Panc1 (cell line): Measurements from ENCODE around the gene LTF.

Experiments
- CTCF ChIP-seq: fragments of 450-650 bp; IDR thresholded peaks from 2 replicates; pipeline ENCODE4 v1.5.1; 2017; ENCODE audit warnings: mild to moderate bottlenecking
- POLR2AphosphoS5 ChIP-seq: IDR thresholded peaks from 2 replicates; pipeline ENCODE4 v1.6.1; 2012; ENCODE audit warnings: mild to moderate bottlenecking, low read depth, low read length, moderate library complexity
- REST ChIP-seq, 2 experiments: IDR thresholded peaks; 2 replicates each; pipeline ENCODE4 v1.6.1; 2011 to 2012; ENCODE audit warnings: low read depth in 2 of 2, control low read depth in 1 of 2, low read length in 1 of 2, mild to moderate bottlenecking in 1 of 2, moderate library complexity in 1 of 2; ENCODE audit not compliant: insufficient read depth in 1 of 2
- SIN3A ChIP-seq: IDR thresholded peaks from 2 replicates; pipeline ENCODE4 v1.6.1; 2012; ENCODE audit warnings: low read depth, mild to moderate bottlenecking, low read length, moderate library complexity, borderline replicate concordance; ENCODE audit not compliant: insufficient read depth
- TCF7L2 ChIP-seq: IDR thresholded peaks from 2 replicates; pipeline ENCODE4 v1.6.1; 2011; ENCODE audit warnings: mild to moderate bottlenecking, low read depth, low read length, inconsistent platforms

DNA sequence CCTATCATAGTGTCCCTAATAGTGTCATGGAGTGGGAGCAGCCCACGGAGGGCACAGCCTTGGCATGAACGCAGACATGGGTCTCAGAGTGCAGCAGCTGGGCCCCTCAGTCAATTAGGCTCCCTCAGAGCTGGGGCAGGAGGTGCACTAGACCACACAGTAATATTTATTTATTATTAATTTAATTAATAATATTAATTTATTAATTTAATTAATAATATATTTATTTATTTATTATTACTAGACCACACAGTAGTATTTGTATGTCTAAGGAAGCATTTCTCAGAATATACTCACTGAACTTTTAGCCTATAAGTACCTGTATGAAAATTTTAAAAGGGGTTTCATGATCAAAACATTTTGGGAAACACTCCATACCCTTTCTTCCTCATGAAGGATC lies 63.1 kb downstream of the LTF start:
- TF ChIP-seq REST (IDR thresholded peaks at IDR 0.05; ENCODE audit: insufficient read depth in 1 of 2, low read depth in 2 of 2, low read length in 1 of 2) (no peak), CTCF (no peak), SIN3A (no peak), POLR2AphosphoS5 (no peak), TCF7L2 (no peak)
